Testis (tissue), 2 donors: ENCODE data around the gene NFKBIB.

Source experiments
- CTCF ChIP-seq, 3 experiments: fragments of 450-650 bp in 2 of 3; fragments of 200-600 bp in 1 of 3; sonication (generic) in 1 of 3; IDR thresholded peaks; one replicate each; pipeline ENCODE4 v1.5.1; 2016 to 2019; ENCODE audit warnings: antibody characterized with exemption in 3 of 3, mild to moderate bottlenecking in 2 of 3, moderate library complexity in 1 of 3
- POLR2A ChIP-seq: fragments of 450-650 bp; IDR thresholded peaks from one replicate; pipeline ENCODE4 v1.6.1; 2017; ENCODE audit warnings: antibody characterized with exemption, mild to moderate bottlenecking, moderate library complexity

- TF ChIP-seq CTCF (IDR thresholded peaks at IDR 0.05) (no peak), POLR2A (no peak)
These were observed 37.3 kb upstream of the NFKBIB start for GRCh38 chr19:38862321-38863059.
